SHP77 treated with DMSO at 0.1 percent for 48 hours (cell line): ENCODE results near the gene ACO2.
A peak's percentile ranks its signal among the peaks of the same experiment; 100 is the strongest.
"Not testable (repeated sequence)": the region's sequence is repeated elsewhere in the genome, so short reads cannot be mapped to it uniquely, and the experiment has no call there.

Experiments
- DNase-seq: peaks from one replicate; lab custom pipeline; 2025; lab: John Stamatoyannopoulos, UW

The ACO2 gene

DNA sequence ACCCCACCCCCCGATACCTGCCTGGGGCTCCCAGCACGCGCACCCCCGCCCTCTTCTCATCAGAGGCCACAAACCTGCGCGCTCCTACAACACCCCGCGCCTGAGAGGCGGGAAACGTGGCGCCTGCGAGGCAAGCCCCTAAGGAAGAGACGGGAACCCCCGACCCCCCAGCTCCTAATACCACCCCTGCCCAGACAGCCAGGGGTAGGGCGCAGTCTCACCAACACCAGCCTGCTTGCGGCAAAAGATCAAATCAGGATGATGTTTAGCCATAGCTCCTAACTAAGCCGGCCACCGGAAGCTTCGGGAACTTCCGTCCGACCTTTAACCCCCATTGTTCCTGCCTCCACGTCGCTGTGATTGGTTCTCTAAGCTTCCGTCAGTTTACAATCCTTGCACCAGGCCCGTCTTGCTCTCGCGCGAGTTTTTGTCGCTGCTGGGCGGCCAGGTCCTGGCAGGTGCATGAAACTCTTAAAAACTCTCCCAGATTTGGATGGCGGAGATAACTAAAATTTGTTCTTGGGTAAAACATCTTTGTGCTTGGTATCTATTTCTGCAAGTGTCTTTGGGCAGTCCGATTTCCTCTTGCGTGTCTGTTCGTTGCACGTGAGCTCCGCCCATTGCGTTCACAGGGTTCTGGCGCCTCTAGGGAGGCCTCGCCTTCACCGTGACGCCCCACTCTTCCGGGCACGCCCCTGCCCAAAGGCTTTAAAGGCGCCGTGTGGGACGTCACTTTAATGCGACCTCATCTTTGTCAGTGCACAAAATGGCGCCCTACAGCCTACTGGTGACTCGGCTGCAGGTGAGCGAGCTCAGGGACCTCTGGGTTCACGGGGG is at the start of gene ACO2, which contains the start of gene PHF5A:
Gene ACO2, plus strand, starts transcription at position 737 of the 837 bp plus-strand sequence. Its CDS starts 30 bp downstream, at position 767.
Gene PHF5A, minus strand, starts transcription at position 312 of the 837 bp plus-strand sequence. Its CDS starts 39 bp downstream, at position 273.
- DNase-seq, result peak; percentile 98

DNA sequence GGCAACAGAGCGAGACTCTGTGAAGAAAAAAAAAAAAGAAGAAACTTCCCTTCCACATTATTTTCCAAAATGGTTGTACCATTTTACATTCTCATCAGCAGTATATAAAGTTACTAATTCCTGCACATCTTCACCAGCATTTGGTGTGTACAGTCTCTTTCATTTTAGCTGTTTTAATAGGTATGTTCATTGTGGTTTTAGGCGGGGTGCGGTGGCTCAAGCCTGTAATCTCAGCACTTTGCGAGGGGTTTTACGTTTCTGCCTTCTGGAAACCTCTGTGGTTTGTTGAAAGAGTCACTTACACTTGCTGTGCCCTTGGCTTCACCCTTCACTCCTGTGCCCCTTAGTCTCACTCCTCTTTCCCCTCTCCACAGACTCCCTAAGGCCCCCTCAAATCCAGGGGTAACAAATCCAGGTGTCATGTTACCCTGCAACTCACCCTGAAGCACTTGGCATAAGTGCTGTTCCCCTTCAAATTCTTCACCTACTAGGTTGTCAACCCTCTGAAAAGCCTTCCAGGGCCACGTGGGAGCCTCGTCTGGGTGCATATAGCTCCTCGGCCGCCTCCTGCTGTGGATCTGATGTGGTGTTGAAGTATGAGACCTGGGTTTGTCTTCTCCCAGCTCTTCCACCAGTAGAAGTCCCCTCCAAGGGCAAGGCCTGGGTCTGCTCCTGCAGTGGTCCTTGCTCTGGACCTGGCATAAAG is 43.1 kb upstream of the ACO2 start:
- no peak for DNase-seq

DNA sequence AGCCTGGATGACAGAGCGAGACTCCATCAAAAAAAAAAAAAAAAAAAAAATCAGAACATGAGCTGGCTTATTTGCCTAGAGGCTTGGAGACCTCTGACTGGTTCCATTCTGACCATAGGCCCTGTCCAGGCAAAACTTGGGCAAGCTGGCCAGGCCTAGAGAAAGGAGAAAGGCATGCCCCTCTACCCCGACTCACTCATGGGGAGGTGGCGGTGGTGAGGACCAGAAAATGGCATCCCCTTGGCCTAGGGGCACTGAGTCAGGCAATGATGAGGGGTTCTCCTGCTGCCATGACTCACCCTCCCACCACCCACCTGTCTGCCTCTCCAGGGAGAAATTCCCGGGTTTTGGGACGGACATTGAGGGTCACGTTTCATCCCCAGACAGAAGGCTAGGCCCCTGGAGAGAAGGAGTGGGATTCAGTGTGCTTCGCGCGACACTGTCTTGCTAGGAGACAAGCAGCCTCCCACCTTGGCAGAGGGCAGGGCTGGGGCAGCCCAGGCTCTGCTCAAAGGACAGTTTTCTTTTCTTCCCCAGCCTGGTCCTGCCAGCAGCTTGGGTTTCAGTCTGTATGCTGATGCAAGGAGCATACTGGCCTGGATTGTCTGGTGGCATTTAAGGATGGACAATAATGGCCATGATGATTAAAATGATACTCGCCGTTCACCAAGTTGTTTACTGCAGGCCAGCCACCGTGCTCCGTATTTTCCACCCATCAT is 39.5 kb upstream of the ACO2 start:
- no peak for DNase-seq

DNA sequence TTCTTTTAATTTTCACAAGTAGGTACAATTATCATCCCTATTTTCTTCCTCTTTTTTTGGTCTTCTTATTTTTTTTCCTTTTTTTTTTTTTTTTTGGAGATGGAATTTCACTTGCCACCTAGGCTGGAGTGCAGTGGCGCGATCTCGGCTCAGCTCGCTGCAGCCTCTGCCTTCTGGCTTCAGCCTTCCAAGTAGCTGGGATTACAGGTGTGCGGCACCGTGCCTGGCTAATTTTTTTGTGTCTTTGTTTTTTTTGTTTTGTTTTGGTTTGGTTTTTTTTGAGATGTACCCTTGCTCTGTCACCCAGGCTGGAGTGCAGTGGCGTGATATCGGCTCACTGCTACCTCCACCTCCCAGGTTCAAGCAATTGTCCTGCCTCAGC is 39.0 kb upstream of the ACO2 start:
- DNase-seq, result no peak

DNA sequence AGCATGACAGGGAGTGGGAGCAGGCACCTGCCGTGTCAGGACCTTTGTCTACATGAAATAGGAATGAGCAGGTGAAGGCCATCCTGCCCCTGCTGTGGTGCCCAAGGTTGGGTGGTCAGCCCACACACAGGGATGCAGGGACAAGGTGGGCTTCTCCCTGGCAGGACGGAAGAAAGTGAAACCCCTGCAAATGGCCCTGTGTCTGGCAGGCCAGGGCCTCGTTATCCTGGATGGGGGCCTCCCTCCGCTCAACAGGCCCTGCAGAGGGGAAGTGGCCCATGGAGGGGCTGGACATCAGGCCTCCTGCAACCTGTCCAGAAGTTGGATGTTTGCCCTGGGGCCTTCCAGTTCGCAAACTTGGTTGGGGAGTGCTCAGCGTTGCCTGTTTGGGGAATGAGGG is 37.3 kb upstream of the ACO2 start:
- no peak for DNase-seq

DNA sequence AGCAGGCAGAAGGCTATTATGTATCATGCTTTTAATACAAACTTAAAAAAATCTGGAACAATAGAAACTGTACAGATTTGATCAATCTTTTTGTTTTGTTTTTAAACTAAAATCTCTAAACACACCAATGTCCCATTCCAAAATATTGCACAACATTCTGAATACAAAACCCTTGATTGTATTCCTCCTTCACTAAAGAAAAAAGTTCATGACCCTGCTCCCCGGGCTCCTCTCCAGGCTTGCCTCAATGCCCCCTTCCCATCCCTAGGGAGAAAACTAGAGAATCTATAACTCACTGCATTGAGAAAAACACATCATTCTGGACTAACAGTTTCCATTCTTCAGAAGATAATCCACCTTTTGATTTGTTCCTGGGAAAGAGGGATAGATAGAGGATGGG is 35.4 kb upstream of the ACO2 start:
- DNase-seq, result not testable (repeated sequence)

DNA sequence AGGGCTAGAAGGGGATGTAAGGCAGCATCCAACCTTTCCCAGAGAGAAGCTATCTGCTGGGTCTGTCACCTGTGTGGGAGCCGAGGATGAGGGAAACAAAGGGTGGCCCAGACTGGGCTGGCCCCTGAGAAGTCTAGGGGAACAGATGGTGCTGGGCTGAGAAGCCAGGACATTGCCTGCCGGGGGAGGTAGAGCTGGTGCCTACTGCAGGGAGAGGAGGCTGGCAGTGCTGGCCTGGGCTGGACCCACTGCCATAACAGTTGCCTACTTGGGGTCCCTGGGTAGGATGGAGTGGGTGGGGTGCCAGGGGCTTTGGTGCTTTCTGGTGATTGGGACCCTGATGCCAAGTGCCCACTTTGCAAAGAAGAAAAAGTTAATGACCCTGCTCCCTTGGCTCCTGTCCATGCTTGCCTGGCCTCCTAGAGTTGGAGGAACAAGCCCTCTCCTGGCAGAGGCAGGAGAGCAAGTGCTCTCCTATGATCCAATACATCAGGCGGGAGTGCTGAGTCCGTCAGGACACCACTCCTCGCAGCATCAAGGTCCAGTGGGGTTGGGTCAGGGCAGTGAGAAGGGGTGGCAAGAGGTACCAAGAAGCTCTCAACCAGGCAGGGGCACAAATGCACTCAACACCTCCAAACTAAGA is 34.4 kb upstream of the ACO2 start:
- DNase-seq, result not testable (repeated sequence)

DNA sequence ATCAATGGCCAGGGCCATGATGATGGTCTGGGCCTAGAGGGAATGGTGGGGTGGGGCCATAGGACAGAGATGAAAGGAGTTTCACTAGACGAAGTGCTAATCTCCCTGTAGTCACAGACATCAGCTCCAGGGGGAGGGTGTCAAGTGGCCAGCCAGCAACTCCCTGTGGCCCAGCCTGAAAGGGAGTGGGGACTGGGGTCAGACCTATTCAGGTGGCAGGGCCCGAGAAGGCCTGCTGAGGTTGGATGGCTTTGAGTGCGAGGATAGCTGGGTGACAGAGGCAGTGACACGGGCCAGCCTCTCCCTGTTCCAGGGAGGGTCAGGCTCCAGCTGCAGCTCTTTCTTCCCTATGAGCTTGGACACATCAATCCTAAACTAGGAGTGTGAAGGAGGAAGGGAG is 33.4 kb upstream of the ACO2 start:
- no peak for DNase-seq

DNA sequence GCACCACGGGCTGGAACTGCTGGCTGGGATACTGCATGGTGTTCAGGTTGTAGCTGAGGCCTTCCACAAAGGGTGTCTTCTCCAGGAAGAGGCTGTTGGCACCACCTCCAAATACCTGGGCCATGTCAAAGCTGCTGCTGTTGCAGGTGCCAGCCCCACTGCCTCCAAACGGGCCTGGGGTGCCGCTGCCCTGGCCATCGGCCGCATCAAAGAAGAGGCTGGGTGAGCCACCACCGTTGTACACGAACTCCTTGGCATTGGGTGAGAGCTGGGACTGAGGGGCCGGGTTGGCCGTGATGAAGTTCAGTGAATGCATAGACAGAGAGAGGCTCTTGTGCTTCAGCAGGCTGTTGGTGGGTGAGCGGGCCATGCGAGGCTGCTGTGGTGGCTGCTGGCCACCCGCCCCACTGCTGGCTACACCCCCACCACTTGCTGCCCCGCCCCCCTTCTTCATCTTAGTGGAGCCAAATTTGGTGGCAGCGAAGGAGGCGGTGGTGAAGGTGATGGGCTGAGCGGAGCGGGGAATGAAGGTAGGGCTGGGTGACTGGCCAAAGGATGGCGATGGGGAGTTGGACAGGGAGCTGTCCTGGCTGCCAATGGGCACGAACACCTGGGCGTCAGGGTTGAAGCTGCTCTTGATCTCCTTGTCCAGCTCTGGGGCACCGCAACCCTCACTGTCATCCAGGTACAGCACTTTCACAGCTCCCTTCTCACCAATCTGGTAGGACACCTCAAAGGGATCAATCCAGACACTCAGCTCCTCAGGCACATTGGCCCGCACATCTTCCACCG is 32.4 kb upstream of the ACO2 start:
- no peak for DNase-seq

DNA sequence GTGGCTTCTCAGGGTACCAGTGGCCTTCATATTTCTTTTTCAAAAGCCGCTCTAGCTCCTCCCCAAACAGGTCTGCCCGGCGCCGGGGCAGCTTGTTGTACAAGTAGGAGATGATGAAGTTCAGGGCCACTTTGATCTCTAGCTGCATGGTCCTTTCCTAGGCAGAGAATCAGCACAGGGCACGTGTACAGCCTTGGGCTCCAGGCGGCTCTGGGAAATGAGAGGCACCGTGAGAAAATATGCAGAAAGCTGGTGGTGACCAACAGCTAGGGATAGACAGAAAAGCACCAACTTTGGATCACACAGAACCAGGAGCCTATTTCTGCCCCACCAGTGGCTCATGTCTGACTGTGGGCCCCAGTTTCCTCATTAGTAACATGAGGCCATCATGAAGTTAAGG is 31.7 kb upstream of the ACO2 start:
- no peak for DNase-seq

DNA sequence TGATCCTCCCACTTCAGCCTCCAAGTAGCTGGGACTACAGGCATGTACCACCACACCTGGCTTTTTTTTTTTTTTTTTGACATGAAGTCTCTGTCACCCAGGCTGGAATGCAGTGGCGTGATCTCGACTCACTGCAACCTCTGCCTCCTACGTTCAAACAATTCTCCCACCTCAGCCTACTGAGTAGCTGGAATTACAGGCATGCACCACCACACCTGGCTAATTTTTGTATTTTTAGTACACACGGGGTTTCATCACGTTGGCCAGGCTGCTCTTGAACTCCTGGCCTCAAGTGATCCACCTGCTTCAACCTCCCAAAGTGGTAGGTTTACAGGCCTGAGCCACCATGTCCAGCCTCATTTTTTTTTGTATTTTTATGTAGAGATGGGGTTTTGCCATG is 28.4 kb upstream of the ACO2 start:
- not testable (repeated sequence) for DNase-seq

DNA sequence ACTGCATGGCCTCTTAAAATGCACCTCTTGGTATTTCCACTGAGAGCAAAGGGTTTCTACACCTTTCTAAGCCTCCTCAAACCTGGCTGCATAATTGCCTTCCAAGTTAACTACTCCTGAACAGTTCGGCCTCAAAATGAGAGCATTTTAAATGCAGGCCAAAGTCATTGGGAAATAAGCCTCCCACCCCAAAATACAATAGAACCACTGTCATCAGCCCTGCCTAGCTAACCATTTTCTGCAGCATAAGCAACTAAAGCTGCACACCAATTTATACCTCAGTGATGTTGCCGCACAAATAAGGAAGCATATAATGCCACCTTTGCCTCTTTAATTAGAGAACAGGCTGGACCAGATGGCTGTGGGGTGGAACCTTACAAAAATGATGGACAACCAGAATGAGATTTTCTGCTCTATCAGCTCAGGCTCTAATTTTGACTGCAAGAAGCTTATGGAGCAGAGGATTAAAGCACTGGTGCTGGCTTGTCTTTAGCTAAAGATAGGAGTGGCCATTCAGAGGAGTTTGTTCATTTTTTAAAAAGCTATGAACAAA is 26.6 kb upstream of the ACO2 start:
- no peak for DNase-seq

DNA sequence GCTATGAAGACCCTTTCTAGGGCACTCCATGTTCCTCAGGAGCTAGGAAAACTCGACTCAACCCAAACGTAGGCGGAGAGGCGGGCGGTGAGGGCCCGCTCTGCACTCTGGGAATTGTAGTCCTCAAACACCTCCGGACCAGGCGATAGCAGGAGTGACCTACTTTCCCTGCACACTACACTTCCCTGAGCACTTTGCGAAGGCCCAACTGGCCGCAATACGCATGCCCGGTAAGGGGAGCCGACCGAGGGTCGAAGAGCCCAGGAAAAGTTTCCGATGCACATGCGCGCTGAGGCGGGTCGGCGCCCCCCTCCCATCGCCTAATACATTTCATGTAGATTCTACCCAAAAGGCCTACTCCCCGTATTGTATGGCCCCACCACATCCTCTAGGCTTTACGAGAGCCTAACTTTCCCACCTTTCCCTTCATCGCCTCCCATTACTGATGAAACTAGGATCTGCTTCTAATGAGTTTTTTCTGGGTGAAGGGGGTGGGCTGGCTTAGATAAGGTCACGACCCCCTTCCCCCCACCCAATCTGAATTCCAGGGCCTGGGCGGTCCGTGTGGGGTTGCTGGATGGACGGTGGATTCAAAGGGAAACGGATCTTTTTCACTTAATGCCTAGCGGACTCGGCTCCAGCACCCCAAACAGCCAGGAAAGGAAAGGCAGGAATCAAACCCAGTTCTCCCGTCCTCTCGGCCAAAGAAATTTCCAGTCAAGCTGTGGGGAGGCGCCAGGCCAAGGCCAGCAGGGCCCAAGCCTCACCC is 24.4 kb upstream of the ACO2 start:
- peak; percentile 95 for DNase-seq

DNA sequence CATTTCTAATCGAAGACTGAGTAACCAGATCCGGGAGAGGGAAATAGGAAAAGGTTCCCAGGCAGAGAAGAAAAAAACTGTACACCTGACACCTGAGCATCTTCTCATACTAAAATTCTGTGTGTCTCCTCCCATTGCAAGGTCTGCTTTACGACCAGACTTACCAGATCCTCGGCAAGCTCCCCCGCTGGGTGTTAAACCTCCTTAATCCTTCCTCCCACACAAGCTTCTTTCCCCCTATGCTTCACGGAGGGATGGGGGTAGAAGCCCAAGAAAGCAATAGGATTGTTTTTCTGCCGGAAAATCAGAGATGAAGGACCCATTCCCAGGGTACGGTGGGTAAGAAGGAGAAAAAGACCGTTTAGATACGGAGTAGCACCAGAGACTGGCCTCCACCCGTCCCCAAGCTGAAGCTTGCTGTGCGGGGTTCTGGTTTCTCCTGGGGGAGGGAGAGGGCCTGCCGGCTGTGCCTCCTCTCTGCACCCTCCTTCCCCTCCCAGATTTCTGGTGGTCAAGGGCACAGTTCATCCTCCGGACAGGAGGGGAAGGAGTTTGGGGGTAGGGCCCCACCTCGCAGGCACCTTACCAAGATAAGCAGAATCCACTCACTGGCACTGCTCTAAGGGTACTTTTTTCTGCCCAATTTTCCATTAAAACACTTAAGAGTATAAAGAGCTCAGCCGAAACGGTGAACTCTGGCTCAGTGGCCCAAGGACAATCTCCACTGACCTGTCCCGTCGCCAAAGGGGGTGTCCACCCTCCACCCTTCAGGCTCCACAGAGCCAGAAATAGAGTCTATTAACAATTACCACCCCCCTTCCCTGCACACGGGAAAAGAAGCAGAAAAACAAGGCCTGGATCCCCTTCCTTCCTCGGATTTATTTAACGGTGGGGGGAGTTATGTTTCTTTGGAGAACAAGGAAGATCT is 23.5 kb upstream of the ACO2 start:
- DNase-seq, result no peak

DNA sequence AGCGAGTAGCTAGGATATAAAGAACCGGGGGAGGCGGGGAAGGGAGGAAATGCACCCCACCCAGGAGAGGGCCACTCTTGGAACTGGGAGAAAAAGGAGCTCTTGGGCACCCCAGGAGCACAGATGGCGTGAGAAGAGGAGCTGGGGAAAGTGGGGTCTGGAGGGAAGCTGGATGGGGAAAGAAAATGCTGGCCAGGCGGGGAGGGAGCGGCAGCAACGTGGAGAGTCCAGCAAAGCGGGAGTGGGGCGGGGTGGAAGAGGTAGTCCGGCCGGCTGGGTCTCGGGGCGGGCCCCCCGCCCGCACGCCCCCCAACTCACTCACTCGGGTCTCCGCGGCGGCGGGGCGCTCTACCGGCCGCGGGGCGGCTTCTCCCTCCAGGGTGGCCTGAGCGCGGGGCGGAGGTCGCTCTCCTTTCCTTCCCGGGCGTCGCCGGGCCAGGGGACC is 22.8 kb upstream of the ACO2 start:
- no peak for DNase-seq

DNA sequence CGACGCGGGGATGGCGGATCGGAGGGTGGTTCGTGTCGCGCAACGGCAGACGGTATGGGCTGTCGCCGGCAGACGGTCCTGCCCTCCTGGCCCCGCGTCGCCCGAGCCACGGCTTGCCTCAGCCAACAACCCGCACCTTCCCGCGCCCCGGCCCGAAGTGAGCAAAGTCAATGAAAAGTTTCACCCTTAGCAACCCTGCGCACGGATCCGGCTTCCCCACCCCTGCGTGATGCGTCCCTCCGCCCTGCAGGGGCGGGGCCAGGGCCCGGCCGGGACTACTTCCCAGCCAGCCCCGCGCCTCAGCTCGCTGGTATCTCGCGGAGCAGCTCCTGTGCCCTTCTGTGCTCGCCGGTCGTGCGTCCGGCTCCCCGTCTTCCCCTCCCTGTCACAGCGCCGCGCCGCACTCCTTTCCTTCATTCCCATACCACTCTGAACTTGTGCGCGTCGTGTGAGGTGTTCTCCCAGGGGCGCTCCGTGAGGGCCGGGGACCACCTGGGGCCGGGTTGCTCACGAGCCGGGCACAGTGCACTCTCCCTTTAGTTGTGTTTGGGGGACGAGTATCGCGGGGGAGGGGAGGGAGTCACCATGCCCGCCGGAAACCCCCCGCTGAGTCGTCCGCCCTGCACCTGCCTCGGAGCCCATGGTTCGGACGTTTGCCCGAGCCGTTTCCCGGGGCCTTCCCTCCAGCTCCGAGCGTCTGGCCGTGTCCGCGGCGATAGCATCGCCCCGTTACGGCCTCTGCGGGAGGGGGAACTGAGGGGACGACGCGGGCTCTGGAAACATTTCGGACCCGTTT is 22.1 kb upstream of the ACO2 start, which contains the start of gene TOB2:
Gene TOB2, minus strand, starts transcription at position 163 of the 796 bp plus-strand sequence. CDS start 9,456 bp downstream, outside the sequence.
- peak; percentile 83 for DNase-seq

DNA sequence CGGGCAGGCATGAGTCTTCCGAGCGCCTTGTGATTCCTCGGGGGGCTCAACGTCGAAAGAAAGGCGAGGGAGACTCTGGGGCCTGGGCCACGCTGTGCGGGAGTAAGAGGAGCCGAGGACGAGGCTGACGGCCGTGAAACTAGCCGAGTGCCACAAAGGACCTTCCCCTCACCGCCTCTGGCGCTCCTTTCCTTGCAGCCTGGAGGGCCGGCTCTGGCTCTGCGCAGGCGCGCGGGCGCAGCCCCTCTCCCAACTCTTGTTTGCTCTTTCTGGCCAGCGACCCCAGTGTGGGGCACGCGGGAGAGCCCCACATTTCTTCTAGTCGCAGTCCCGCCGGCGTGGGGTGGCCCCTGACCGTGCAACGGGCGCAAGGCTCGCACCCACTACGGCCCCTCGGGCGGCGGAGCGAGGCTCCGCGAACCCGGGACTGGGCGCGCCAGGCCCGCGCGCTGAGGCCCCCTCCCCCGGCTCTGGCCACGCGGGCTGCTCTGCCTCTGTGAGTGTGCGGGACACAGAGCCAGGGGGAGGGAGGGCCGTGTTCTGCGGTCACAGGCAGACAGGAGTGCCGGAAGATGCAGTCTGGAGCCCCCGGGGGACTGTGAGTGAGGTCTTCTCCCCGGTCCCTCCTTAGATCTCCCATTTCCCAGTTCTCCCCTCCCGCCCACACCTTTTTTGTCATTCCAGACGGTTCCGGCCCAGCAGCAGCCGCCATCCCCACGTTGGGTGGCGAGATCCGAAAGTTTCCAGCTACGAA is 21.3 kb upstream of the ACO2 start:
- peak; percentile 10 for DNase-seq
